ENCODE results near the gene DNAH10. TPM values are rescaled to one million over a fixed set of nuclear protein-coding genes. Genes with fewer than 3 reads are reported as not detected.

DNAH10 gene
- total and polyA plus RNA-seq, 2 of the 13 experiments (the other 11 are each of a cell fraction or from before 2014, with no cell fraction given) = 0.01 to 0.02 TPM

GRCh38 chr12:123894823-123895345 is 132.8 kb downstream of the DNAH10 start (continued):
- no peak for TF ChIP-seq ZKSCAN5 (CRISPR knock-in tag; IDR thresholded peaks at IDR 0.05)
- no peak for TF ChIP-seq ZNF883 (CRISPR knock-in tag; IDR thresholded peaks at IDR 0.05; ENCODE audit: not compliant biosample characterization)
- peak; percentile 89 for TF ChIP-seq ZNF12 (CRISPR knock-in tag; IDR thresholded peaks at IDR 0.05)
- TF ChIP-seq MAFG (CRISPR knock-in tag; IDR thresholded peaks at IDR 0.05) = no peak
- TF ChIP-seq ZBTB40 (IDR thresholded peaks at IDR 0.05) = peak; percentile 53
- peak; percentile 60; the same call in 1 of the 2 replicates for TF ChIP-seq ZBTB40 (CRISPR knock-in tag; IDR thresholded peaks at IDR 0.05)
- no peak for TF ChIP-seq ZNF615 (CRISPR knock-in tag; IDR thresholded peaks at IDR 0.05; ENCODE audit: borderline replicate concordance)
- TF ChIP-seq SP4 (CRISPR knock-in tag; IDR thresholded peaks at IDR 0.05) = no peak
- no peak for TF ChIP-seq ATF1 (CRISPR knock-in tag; IDR thresholded peaks at IDR 0.05)
- TF ChIP-seq MATR3 (CRISPR knock-in tag; IDR thresholded peaks at IDR 0.05) = no peak
- no peak for TF ChIP-seq ZFP36 (IDR thresholded peaks at IDR 0.05; ENCODE audit: borderline replicate concordance, low read depth, low read length, partially characterized antibody)
- no peak for TF ChIP-seq AKNA (CRISPR knock-in tag; IDR thresholded peaks at IDR 0.05; ENCODE audit: borderline replicate concordance)
- TF ChIP-seq ISX (CRISPR knock-in tag; conservative IDR thresholded peaks at IDR 0.05) = no peak
- TF ChIP-seq TGIF2 (CRISPR knock-in tag; IDR thresholded peaks at IDR 0.05) = no peak
